Measurements from ENCODE around the gene CLNS1A. TPM values are rescaled to one million over a fixed set of nuclear protein-coding genes. Genes with fewer than 3 reads are reported as not detected.

CLNS1A gene
- total RNA-seq, 1 donor from 2014 or later = 80.7 TPM

- Histone ChIP-seq H3K9me3 (replicated peaks) (no peaks in the 10 kb centered on the region), H3K27ac (replicated peaks) (no peak overlapping the region), H3K4me3 (no peak overlapping the region), H3K4me1 (no peaks in the 10 kb centered on the region), H3K36me3 (peaks cover 43% of the 10 kb centered on the region), H3K27me3 (ENCODE audit: low read depth) (no peaks in the 10 kb centered on the region)
- intact Hi-C loops (cut with micrococcal nuclease) = no loop called here
- DNase-seq = no peak
- TF ChIP-seq, protein P1, sequence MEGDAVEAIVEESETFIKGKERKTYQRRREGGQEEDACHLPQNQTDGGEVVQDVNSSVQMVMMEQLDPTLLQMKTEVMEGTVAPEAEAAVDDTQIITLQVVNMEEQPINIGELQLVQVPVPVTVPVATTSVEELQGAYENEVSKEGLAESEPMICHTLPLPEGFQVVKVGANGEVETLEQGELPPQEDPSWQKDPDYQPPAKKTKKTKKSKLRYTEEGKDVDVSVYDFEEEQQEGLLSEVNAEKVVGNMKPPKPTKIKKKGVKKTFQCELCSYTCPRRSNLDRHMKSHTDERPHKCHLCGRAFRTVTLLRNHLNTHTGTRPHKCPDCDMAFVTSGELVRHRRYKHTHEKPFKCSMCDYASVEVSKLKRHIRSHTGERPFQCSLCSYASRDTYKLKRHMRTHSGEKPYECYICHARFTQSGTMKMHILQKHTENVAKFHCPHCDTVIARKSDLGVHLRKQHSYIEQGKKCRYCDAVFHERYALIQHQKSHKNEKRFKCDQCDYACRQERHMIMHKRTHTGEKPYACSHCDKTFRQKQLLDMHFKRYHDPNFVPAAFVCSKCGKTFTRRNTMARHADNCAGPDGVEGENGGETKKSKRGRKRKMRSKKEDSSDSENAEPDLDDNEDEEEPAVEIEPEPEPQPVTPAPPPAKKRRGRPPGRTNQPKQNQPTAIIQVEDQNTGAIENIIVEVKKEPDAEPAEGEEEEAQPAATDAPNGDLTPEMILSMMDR (IDR thresholded peaks at IDR 0.05; ENCODE audit: borderline replicate concordance) = no peak
Observed at GRCh38 chr11:77611921-77612320, 25.7 kb downstream of the CLNS1A start.

DNA sequence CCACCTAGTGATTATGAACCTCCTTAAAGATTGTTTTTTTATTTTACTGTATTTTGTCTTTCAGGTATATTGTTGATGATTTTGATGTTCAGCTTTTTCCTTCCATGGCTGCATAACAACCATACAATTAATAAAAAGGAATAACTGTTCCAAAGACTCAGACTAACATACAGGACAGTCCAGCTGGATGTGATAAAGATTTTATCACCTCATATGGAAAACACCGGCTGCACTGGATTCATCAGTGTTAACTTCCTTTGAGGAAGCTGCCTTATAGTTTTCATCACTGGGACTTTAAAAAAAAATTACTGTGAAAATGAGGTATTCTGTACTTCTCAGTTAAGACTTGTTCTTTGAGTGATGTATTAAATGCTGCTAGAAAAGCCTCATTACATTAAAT lies 28.4 kb downstream of the CLNS1A start:
- no peaks in the 10 kb centered on the region for H3K9me3 ChIP-seq (replicated peaks)
- DNase-seq = no peak
- H3K27me3 ChIP-seq (ENCODE audit: low read depth) = no peaks in the 10 kb centered on the region
- no peaks in the 10 kb centered on the region for H3K4me1 ChIP-seq
- TF ChIP-seq, protein P1 (IDR thresholded peaks at IDR 0.05; ENCODE audit: borderline replicate concordance) = no peak
- intact Hi-C loops (cut with micrococcal nuclease) = no loop called here
- peaks cover 23% of the 10 kb centered on the region for H3K36me3 ChIP-seq
- H3K27ac ChIP-seq (replicated peaks) = no peak overlapping the region
- no peak overlapping the region for H3K4me3 ChIP-seq

DNA sequence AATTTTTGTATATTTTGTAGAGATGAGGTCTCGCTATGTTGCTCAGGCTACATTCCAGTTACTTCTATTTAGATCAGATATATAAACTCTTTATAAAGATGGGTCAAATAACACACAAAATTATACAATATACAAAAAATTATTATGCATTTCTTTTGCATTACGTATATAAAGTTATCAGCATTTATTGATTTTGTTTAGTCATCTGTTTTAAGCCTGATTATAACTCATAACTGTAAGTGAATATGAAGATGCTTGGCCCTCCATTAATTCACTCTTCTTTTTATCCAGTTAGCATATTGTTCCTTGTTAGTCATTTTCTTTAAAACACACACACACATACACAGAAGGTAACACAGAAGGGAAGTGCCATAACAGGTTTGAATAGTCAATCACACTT lies 33.3 kb downstream of the CLNS1A start:
- H3K36me3 ChIP-seq = peaks cover 12% of the 10 kb centered on the region
- peaks cover 11% of the 10 kb centered on the region for H3K4me1 ChIP-seq
- no peak for DNase-seq
- H3K27ac ChIP-seq (replicated peaks) = no peak overlapping the region
- TF ChIP-seq, protein P1 (IDR thresholded peaks at IDR 0.05; ENCODE audit: borderline replicate concordance) = no peak
- no peak overlapping the region for H3K4me3 ChIP-seq
- H3K9me3 ChIP-seq (replicated peaks) = no peaks in the 10 kb centered on the region
- intact Hi-C loops (cut with micrococcal nuclease) = no loop called here
- H3K27me3 ChIP-seq (ENCODE audit: low read depth) = no peaks in the 10 kb centered on the region

GRCh38 chr11:77602381-77603088 lies 35.1 kb downstream of the CLNS1A start:
- H3K27me3 ChIP-seq (ENCODE audit: low read depth) = no peaks in the 10 kb centered on the region
- H3K4me1 ChIP-seq = peaks cover 11% of the 10 kb centered on the region
- peaks cover 7% of the 10 kb centered on the region for H3K36me3 ChIP-seq
- intact Hi-C loops (cut with micrococcal nuclease) = no loop called here
- no peaks in the 10 kb centered on the region for H3K9me3 ChIP-seq (replicated peaks)
- TF ChIP-seq, protein P1 (IDR thresholded peaks at IDR 0.05; ENCODE audit: borderline replicate concordance) = no peak
- no peak for DNase-seq
- no peak overlapping the region for H3K27ac ChIP-seq (replicated peaks)
- H3K4me3 ChIP-seq = no peak overlapping the region

GRCh38 chr11:77598195-77598594 lies 39.4 kb downstream of the CLNS1A start:
- TF ChIP-seq, protein P1 (IDR thresholded peaks at IDR 0.05; ENCODE audit: borderline replicate concordance) = no peak
- no peak for DNase-seq
- no peaks in the 10 kb centered on the region for H3K36me3 ChIP-seq
- no peak overlapping the region for H3K4me3 ChIP-seq
- intact Hi-C loops (cut with micrococcal nuclease) = no loop called here
- H3K27me3 ChIP-seq (ENCODE audit: low read depth) = no peaks in the 10 kb centered on the region
- peaks cover 11% of the 10 kb centered on the region for H3K4me1 ChIP-seq
- H3K9me3 ChIP-seq (replicated peaks) = no peaks in the 10 kb centered on the region
- H3K27ac ChIP-seq (replicated peaks) = no peak overlapping the region

All from left ventricle myocardium inferior (tissue), 1 donor.